ENCODE measurements around the gene TAF11L12. TPM values are rescaled to one million over a fixed set of nuclear protein-coding genes. Genes with fewer than 3 reads are reported as not detected.
"Not testable (repeated sequence)": the region's sequence is repeated elsewhere in the genome, so short reads cannot be mapped to it uniquely, and the experiment has no call there.

The TAF11L12 gene
- not detected in 2 replicates for total RNA-seq (2014; rRNA removed; shearing (Covaris generic))

DNA sequence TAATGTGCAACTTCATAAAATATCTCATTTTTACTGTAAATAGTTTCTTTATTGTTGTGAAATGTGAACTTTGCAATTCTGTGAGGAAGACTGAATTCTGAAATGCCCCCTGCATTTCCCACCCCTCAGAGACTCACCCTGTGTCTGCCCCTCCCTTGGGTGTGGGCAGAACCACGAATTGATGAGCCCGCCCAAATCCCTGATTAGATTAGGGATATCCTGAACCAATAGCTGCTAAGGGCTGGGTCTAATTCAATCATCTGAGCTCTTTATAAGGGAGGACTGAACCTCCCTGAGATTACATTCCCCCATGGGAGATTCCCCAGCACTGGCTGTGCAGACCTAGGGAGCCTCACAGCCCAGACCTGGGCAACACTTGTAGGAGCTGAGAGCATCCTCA, at the start of gene TAF11L12:
TSS of gene TAF11L12 (plus strand) at position 301 of the 400 bp plus-strand sequence.
- DNase-seq (ENCODE audit: low read depth): not testable (repeated sequence)

DNA sequence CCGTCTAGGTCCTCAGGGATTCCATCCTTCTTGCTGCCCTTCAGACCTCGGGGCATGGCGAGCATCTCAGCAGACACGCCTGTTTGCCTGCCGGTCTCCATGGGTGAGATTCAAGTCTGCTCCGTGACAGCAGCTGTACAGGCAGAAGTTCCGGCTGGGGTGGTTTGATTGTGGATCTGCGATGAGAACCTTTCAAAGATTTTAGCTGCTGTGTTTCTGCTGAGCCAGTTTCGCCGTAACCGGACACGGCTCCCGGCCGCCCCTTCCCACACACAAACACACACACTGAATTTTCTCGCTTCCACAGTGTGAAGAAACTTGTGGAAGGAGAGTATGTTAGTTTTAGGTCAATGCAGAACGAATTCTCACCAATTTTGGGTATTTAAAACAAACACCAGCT, 24.5 kb upstream of the TAF11L12 start, which contains the start of gene TAF11L7:
TSS of gene TAF11L7 (minus strand) at position 101 of the 400 bp plus-strand sequence.
- not testable (repeated sequence) for DNase-seq (ENCODE audit: low read depth)

DNA sequence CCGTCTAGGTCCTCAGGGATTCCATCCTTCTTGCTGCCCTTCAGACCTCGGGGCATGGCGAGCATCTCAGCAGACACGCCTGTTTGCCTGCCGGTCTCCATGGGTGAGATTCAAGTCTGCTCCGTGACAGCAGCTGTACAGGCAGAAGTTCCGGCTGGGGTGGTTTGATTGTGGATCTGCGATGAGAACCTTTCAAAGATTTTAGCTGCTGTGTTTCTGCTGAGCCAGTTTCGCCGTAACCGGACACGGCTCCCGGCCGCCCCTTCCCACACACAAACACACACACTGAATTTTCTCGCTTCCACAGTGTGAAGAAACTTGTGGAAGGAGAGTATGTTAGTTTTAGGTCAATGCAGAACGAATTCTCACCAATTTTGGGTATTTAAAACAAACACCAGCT, 19.3 kb upstream of the TAF11L12 start, which contains the start of gene TAF11L8:
TSS of gene TAF11L8 (minus strand) at position 101 of the 400 bp plus-strand sequence.
- not testable (repeated sequence) for DNase-seq (ENCODE audit: low read depth)

DNA sequence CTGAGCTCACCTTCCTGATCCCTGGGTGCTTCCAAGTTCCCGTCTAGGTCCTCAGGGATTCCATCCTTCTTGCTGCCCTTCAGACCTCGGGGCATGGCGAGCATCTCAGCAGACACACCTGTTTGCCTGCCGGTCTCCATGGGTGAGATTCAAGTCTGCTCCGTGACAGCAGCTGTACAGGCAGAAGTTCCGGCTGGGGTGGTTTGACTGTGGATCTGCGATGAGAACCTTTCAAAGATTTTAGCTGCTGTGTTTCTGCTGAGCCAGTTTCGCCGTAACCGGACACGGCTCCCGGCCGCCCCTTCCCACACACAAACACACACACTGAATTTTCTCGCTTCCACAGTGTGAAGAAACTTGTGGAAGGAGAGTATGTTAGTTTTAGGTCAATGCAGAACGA, 15.9 kb upstream of the TAF11L12 start, which contains the start of gene TAF11L9:
TSS of gene TAF11L9 (minus strand) at position 140 of the 400 bp plus-strand sequence.
- not testable (repeated sequence) for DNase-seq (ENCODE audit: low read depth)

DNA sequence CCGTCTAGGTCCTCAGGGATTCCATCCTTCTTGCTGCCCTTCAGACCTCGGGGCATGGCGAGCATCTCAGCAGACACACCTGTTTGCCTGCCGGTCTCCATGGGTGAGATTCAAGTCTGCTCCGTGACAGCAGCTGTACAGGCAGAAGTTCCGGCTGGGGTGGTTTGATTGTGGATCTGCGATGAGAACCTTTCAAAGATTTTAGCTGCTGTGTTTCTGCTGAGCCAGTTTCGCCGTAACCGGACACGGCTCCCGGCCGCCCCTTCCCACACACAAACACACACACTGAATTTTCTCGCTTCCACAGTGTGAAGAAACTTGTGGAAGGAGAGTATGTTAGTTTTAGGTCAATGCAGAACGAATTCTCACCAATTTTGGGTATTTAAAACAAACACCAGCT, 12.5 kb upstream of the TAF11L12 start, which contains the start of gene TAF11L10:
TSS of gene TAF11L10 (minus strand) at position 101 of the 400 bp plus-strand sequence.
- DNase-seq (ENCODE audit: low read depth): not testable (repeated sequence)

DNA sequence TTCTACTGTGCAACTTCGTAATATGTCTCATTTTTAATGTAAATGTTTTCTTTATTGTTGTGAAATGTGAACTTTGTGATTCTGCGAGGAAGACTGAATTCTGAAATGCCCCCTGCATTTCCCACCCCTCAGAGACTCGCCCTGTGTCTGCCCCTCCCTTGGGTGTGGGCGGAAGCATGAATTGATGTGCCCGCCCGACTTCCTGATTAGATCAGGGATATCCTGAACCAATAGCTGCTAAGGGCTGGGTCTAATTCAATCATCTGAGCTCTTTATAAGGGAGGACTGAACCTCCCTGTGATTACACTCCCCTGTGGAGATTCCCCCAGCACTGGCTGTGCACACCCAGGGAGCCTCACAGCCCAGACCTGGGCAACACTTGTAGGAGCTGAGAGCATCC, 6.3 kb upstream of the TAF11L12 start, which contains the start of gene TAF11L11:
TSS of gene TAF11L11 (plus strand) at position 304 of the 400 bp plus-strand sequence.
- DNase-seq (ENCODE audit: low read depth): not testable (repeated sequence)

DNA sequence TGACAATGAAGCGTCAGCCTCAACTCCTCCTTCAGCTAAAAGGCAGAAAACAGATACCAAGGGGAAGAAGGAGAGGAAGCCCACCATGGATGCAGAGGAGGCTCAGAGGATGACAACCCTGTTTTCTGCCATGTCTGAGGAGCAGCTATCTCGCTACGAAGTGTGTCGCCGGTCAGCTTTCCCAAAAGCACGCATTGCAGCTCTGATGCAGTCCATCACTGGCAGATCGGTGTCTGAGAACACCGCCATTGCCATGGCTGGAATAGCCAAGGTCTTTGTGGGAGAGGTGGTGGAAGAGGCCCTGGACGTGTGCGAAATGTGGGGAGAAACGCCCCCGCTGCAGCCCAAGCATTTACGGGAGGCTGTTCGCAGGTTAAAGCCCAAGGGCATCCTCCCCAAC, 5.2 kb upstream of the TAF11L12 start:
- DNase-seq (ENCODE audit: low read depth): no peak

DNA sequence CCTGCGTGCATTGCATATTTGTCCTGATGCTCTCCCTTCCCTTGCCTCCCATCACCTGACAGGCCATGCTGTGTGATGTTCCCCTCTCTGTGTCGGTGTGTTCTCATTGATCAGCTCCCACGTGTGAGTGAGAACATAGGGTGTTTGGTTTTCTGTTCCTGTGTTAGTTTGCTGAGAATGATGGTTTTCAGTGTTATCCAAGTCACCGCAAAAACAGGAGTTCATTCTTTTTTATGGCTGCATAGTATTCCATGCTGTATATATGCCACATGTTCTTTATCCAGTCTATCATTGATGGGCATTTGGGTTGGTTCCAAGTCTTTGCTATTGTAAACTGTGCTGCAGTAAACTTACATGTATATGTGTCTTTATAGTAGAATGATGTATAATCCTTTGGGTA, 2.7 kb upstream of the TAF11L12 start:
- DNase-seq (ENCODE audit: low read depth): not testable (repeated sequence)

DNA sequence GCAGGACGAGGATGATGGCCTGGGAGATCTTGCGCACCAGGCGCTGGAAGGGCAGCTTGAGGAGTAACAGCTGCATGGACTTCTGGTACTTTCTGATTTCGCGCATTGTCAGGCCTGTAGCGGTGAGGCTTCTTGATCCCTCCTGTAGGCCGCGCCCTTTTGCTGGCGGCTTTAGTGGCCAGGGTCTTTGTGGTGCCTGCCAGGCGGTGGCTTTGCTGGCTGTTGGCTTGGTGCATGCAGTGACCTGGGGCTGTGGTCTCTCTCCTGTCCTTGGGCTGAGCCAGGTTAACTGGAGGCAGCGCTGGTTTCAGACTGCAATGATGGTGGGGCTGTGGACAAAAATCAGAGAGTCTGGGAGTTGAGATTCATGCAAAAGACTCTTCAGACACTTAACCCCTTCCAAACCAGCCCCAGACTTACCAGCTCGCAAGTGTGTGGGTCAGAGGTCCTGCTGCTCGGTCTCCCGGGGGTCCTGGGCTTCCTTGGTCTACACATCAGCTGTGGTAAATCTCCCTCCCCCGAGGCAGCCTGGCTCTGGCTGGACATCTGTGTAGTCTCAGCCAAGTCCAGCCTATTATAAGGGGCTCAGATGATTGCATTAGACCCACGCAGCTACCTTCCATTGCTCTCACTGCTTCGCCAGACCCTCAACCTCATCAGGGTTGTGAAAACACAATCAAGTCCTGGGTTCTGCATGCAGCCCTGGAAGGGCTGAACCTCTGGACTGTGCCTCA, 4.8 kb downstream of the TAF11L12 start:
- no peak for DNase-seq (ENCODE audit: low read depth)

DNA sequence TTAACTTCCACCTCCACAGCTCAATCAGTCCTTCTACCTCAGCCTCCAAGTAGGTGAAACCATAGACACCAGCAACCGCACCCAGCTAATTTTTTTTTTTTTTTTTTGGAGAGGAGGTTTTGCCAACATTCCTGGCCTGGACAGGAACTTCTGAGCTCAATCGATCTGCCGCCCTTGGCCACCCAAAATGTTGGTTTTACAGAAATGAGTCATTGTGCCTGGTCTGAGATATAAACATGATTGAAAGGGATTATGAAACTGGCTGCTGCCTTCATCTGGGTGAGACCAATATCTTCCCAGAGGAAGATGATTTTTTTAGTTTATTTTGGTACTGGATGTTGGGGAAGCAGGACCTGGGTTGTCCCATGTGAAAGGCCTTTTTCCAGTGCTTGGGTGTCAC, 9.2 kb downstream of the TAF11L12 start:
- DNase-seq (ENCODE audit: low read depth): peak; percentile 30

DNA sequence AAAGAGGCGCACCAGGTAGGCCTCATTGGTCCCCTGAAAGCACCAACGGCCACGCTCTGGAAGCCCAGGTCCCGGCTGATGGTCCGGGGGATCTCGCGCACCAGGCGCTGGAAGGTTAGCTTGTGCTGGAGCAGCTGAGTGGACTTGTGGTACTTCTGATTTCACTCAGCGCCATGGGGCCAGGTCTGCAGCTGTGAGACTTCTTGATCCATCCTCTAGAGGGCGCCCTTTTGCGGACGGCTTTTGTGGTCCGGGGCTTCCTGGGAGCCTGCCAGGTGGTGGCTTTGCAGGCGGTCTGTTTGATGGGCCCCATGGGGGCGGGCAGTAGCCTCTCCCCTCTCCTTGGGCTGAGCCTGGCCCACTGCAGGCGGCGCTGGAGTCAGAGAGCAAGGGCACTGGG, 10.4 kb downstream of the TAF11L12 start:
- peak; percentile 33 for DNase-seq (ENCODE audit: low read depth)

DNA sequence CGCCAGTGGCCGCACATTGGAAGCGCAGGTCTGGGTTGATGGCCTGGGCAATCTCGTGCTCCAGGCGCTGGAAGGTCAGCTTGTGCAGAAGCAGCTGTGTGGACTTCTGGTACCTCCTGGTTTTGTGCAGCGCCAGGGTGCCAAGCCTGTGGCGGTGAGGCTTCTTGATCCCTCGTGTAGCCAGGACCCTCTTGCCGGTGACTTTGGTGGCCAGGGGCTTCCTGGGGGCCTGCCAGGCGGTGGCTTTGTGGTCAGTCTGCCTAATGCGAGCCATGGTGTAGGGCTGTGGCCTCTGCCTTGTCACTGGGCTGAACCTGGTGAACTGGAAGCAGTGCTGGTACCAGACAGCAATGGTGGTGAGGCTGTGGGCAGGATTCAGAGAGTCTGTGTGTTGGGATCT, 15.5 kb downstream of the TAF11L12 start:
- DNase-seq (ENCODE audit: low read depth): no peak

DNA sequence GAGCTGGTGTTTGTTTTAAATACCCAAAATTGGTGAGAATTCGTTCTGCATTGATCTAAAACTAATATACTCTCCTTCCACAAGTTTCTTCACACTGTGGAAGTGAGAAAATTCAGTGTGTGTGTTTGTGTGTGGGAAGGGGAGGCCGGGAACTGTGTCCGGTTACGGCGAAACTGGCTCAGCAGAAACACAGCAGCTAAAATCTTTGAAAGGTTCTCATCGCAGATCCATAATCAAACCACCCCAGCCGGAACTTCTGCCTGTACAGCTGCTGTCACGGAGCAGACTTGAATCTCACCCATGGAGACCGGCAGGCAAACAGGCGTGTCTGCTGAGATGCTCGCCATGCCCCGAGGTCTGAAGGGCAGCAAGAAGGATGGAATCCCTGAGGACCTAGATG, 21.6 kb downstream of the TAF11L12 start, which contains the start of gene TAF11L13:
TSS of gene TAF11L13 (plus strand) at position 301 of the 400 bp plus-strand sequence.
- not testable (repeated sequence) for DNase-seq (ENCODE audit: low read depth)

DNA sequence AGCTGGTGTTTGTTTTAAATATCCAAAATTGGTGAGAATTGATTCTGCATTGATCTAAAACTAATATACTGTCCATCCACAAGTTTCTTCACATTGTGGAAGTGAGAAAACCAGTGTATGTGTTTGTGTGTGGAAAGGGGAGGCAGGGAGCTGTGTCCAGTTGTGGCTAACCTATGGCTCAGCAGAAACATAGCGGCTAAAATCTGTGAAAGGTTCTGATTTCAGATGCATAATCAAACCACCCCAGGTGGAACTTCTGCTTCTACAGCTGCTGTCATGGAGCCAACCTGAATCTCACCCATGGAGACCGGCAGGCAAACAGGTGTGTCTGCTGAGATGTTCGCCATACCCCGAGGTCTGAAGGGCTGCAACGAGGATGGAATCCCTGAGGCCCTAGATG, 24.0 kb downstream of the TAF11L12 start, which contains the start of gene TAF11L14:
TSS of gene TAF11L14 (plus strand) at position 301 of the 400 bp plus-strand sequence.
- DNase-seq (ENCODE audit: low read depth): no peak

DNA sequence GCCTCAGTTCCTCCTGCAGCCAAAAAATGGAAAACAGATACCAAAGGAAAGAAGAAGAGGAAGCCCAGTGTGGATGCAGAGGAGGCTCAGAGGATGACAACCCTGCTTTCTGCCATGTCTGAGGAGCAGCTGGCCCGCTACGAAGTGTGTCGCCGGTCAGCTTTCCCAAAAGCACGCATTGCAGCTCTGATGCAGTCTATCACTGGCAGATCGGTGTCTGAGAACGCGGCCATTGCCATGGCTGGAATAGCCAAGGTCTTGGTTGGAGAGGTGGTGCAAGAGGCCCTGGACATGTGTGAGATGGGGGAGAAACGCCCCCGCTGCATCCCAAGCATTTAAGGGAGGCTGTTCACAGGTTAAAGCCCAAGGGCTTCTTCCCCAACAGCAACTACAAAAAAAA, 39.0 kb downstream of the TAF11L12 start:
- DNase-seq (ENCODE audit: low read depth): not testable (repeated sequence)

DNA sequence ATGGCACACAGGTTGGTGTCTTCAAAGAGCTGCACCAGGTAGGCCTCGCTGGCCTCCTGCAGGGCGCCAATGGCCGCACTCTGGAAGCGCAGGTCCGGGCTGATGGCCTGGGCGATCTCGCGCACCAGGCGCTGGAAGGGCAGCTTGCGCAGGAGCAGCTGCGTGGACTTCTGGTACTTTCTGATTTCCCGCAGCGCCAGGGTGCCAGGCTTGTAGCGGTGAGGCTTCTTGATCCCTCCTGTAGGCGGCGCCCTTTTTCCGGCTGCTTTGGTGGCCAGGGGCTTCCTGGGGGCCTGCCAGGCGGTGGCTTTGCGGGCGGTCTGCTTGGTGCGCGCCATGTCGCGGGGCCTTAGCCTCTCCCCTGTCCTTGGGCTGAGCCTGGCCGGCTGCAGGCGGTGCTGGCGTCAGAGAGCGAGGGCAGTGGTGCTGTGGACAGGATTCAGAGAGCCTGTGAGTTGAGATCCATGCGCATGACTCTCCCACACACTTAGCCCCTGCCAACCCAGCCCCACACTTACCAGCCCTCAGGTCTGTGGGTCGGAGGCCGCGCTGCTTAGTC, 45.1 kb downstream of the TAF11L12 start:
- DNase-seq (ENCODE audit: low read depth): peak; percentile 18

DNA sequence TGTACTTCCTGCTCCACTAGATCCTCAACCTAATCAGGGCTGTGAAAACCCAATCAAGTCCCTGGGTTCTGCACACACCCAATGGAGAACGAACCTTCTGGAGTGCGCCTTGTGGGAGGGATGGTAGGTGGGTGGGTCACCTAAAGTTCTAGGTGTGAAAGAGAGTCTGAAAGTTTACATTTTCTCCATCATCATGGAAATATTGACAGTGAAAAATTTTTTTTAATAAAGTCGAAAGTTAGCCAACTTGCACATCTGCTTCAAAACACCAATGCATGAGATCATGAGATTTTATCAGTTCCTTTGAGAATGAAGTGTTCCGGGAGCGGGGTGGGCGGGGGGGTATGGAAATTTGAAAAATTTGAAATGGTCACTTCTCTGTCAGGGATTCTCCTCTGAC, 45.7 kb downstream of the TAF11L12 start:
- no peak for DNase-seq (ENCODE audit: low read depth)

Other genes starting within 250 kb of the TAF11L12 start
- gene TAF11L2, start 112.2 kb upstream of the TAF11L12 start, total RNA-seq (2014; rRNA removed; shearing (Covaris generic)): not detected in 2 replicates
- not detected in 2 replicates for gene TAF11L3, start 92.0 kb upstream of the TAF11L12 start, total RNA-seq (2014; rRNA removed; shearing (Covaris generic))
- gene TAF11L4, start 88.6 kb upstream of the TAF11L12 start, total RNA-seq (2014; rRNA removed; shearing (Covaris generic)): not detected in 2 replicates
- not detected in 2 replicates for gene TAF11L5, start 85.2 kb upstream of the TAF11L12 start, total RNA-seq (2014; rRNA removed; shearing (Covaris generic))
- gene TAF11L6, start 81.7 kb upstream of the TAF11L12 start, total RNA-seq (2014; rRNA removed; shearing (Covaris generic)): not detected in 2 replicates
- gene TAF11L7, start 24.6 kb upstream of the TAF11L12 start, total RNA-seq (2014; rRNA removed; shearing (Covaris generic)): not detected in 2 replicates
- not detected in 2 replicates for gene TAF11L8, start 19.4 kb upstream of the TAF11L12 start, total RNA-seq (2014; rRNA removed; shearing (Covaris generic))
- gene TAF11L9, start 16.0 kb upstream of the TAF11L12 start, total RNA-seq (2014; rRNA removed; shearing (Covaris generic)): not detected in 2 replicates
- not detected in 2 replicates for gene TAF11L10, start 12.6 kb upstream of the TAF11L12 start, total RNA-seq (2014; rRNA removed; shearing (Covaris generic))
- gene TAF11L11, start 6.2 kb upstream of the TAF11L12 start, total RNA-seq (2014; rRNA removed; shearing (Covaris generic)): not detected in 2 replicates
- gene TAF11L13, start 21.7 kb downstream of the TAF11L12 start, total RNA-seq (2014; rRNA removed; shearing (Covaris generic)): 0.17 TPM in 1 of 2 replicates, not detected in the other
- not detected in 2 replicates for gene TAF11L14, start 24.1 kb downstream of the TAF11L12 start, total RNA-seq (2014; rRNA removed; shearing (Covaris generic))